Endodermal cell (in vitro differentiated cells): ENCODE measurements around the gene PLA2G12A. TPM values are rescaled to one million over a fixed set of nuclear protein-coding genes. Genes with fewer than 3 reads are reported as not detected.

Experiments
- DNase-seq: peaks from one replicate; pipeline ENCODE4 v3.0.0-alpha.2; 2017
- H3K27ac ChIP-seq: 2 replicates; pipeline ENCODE4 v1.5.1; 2013; ENCODE audit warnings: mild to moderate bottlenecking, low read depth, low read length, moderate library complexity
- H3K27me3 ChIP-seq: 2 replicates; pipeline ENCODE4 v1.6.1; 2013; ENCODE audit warnings: mild to moderate bottlenecking, low read length, moderate library complexity; ENCODE audit not compliant: insufficient read depth, control insufficient read depth, poor library complexity, severe bottlenecking
- H3K36me3 ChIP-seq: 2 replicates; pipeline ENCODE4 v1.7.0; 2013; ENCODE audit warnings: mild to moderate bottlenecking, low read length, moderate library complexity; ENCODE audit not compliant: control insufficient read depth, insufficient read depth
- H3K4me1 ChIP-seq: one replicate; pipeline ENCODE4 v1.7.0; 2013; ENCODE audit warnings: low read length; ENCODE audit not compliant: control insufficient read depth, insufficient read depth
- H3K4me3 ChIP-seq: 2 replicates; pipeline ENCODE4 v1.5.1; 2013; ENCODE audit warnings: mild to moderate bottlenecking, low read length, moderate library complexity
- H3K9ac ChIP-seq: 2 replicates; pipeline ENCODE4 v1.6.1; 2013; ENCODE audit warnings: mild to moderate bottlenecking, low read length, moderate library complexity; ENCODE audit not compliant: poor library complexity, severe bottlenecking; ENCODE audit errors: extremely low read depth
- H3K9me3 ChIP-seq: 2 replicates; pipeline ENCODE4 v1.6.1; 2013; ENCODE audit warnings: mild to moderate bottlenecking, low read length, moderate library complexity; ENCODE audit not compliant: control insufficient read depth
- H3K27ac Mint-ChIP-seq: 2 replicates; pipeline ENCODE4 v1.8.0; 2020; ENCODE audit warnings: mixed read lengths
- H3K27me3 Mint-ChIP-seq: 2 replicates; pipeline ENCODE4 v1.8.0; 2021; ENCODE audit warnings: mild to moderate bottlenecking, mixed read lengths; ENCODE audit not compliant: insufficient read depth
- H3K36me3 Mint-ChIP-seq: 2 replicates; pipeline ENCODE4 v1.8.0; 2020; ENCODE audit warnings: low read depth, mixed read lengths
- H3K4me1 Mint-ChIP-seq: 2 replicates; pipeline ENCODE4 v1.8.0; 2020; ENCODE audit warnings: mixed read lengths
- H3K4me3 Mint-ChIP-seq: 2 replicates; pipeline ENCODE4 v1.8.0; 2020; ENCODE audit warnings: mild to moderate bottlenecking, moderate library complexity, mixed read lengths
- H3K9me3 Mint-ChIP-seq: 2 replicates; pipeline ENCODE4 v1.8.0; 2020; ENCODE audit warnings: mild to moderate bottlenecking, mixed read lengths
- WGBS, 2 experiments: methylation state at CpG; one replicate each; pipeline versions ENCODE4 v1.1.5 to v1.1.7; 2013; ENCODE audit warnings: missing lambda C conversion rate in 2 of 2, mixed read lengths in 1 of 2; ENCODE audit not compliant: insufficient coverage in 1 of 2, insufficient read length in 1 of 2; 5-methylcytosine and 5-hydroxymethylcytosine counted together
- total RNA-seq, 2 donors: library from RNA; stranded (reverse); fragmentation: NEBNext Ultra II Directional in 1 of 2; extraction: Animal tissue kit (Norgen Biotek cat#: 25700) in 1 of 2; gene quantifications; 2 replicates in 1 of 2; 3 replicates in 1 of 2; pipeline ENCODE4 v1.2.1, GENCODE V29; 2021
- TF ChIP-seq, protein P1 (sequence below): fragments of 200-600 bp; sonication (generic); conservative IDR thresholded peaks from 2 replicates; pipeline ENCODE4 v1.5.0; 2021; ENCODE audit warnings: antibody characterized with exemption, mild to moderate bottlenecking

The PLA2G12A gene
- total RNA-seq, 2 donors from 2014 or later = 38.5 to 60.9 TPM

DNA sequence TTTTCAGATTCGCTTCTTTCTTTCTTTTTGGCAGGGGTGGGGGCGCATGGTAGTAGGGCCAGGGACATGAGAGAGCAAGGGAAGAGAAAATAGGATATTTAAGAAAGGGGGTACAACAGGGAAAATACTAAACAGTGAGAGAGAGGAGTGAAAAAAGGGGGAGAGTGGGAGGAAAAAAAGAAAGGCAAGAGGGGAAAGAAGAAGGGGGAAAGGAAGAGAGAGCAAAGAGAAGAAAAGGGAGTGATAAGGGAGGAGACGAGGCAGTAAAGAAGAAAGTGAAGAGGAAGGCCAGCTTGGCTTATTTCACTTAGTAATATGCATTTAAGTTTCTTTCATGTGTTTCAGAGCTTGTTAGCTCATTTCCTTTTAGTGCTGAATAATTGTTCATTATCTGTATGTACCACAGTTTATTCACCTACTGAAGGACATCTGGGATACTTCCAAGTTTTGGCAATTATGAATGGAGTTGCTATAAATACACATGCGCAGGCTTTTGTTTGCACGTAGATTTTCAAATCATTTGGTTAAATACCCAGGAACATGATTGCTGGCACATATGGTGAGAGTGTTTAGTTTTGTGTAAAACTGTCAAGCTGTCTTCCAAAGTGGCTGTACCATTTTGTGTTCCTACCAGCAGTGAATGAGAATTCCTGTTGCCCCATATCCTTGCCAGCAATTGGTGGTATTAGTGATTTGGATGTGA lies 63.9 kb downstream of the PLA2G12A start:
- H3K4me1 Mint-ChIP-seq = no peaks in the 10 kb centered on the region
- H3K36me3 ChIP-seq = no peaks in the 10 kb centered on the region
- H3K36me3 Mint-ChIP-seq = no peaks in the 10 kb centered on the region
- H3K9me3 Mint-ChIP-seq = no peaks in the 10 kb centered on the region
- H3K9ac ChIP-seq = no peak overlapping the region
- 86 to 89% methylated on average over 2 to 5 of the region's 5 CpGs for WGBS, 2 experiments
- no peak for DNase-seq
- peaks cover 2% of the 10 kb centered on the region for H3K9me3 ChIP-seq
- H3K27ac Mint-ChIP-seq = no peak overlapping the region
- no peak overlapping the region for H3K4me3 ChIP-seq
- H3K27me3 ChIP-seq = no peaks in the 10 kb centered on the region
- H3K27me3 Mint-ChIP-seq = no peaks in the 10 kb centered on the region
- TF ChIP-seq, protein P1, sequence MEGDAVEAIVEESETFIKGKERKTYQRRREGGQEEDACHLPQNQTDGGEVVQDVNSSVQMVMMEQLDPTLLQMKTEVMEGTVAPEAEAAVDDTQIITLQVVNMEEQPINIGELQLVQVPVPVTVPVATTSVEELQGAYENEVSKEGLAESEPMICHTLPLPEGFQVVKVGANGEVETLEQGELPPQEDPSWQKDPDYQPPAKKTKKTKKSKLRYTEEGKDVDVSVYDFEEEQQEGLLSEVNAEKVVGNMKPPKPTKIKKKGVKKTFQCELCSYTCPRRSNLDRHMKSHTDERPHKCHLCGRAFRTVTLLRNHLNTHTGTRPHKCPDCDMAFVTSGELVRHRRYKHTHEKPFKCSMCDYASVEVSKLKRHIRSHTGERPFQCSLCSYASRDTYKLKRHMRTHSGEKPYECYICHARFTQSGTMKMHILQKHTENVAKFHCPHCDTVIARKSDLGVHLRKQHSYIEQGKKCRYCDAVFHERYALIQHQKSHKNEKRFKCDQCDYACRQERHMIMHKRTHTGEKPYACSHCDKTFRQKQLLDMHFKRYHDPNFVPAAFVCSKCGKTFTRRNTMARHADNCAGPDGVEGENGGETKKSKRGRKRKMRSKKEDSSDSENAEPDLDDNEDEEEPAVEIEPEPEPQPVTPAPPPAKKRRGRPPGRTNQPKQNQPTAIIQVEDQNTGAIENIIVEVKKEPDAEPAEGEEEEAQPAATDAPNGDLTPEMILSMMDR = no peak
- no peaks in the 10 kb centered on the region for H3K4me1 ChIP-seq
- H3K27ac ChIP-seq = no peak overlapping the region
- no peak overlapping the region for H3K4me3 Mint-ChIP-seq

DNA sequence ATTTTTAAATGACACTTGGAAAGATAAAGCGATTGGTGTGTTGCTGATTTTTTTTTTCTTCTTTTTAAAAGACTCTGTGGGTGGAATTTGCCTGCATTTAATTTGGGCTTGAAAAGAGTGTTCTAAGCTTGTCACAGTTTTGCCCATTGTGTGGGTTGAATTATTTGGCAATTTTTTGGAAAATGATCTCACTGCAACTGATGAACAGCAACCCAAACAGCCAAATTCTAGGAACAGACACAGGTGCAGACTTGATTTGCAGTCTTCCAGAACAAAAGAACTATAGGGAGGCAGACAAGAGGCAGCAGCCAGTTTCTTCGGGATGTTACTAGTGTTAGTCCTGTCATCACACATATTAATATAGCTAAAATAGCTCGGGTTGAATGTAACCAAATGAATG lies 67.1 kb downstream of the PLA2G12A start:
- Mint-ChIP-seq H3K4me1 (no peaks in the 10 kb centered on the region), H3K36me3 (no peaks in the 10 kb centered on the region), H3K27ac (no peak overlapping the region), H3K4me3 (no peak overlapping the region), H3K9me3 (no peaks in the 10 kb centered on the region), H3K27me3 (no peaks in the 10 kb centered on the region)
- WGBS, 2 experiments = 56 to 73% methylated on average over 1 to 3 of the region's 3 CpGs
- Histone ChIP-seq H3K27ac (no peak overlapping the region), H3K36me3 (no peaks in the 10 kb centered on the region), H3K9me3 (no peaks in the 10 kb centered on the region), H3K9ac (no peak overlapping the region), H3K27me3 (no peaks in the 10 kb centered on the region), H3K4me3 (no peak overlapping the region), H3K4me1 (no peaks in the 10 kb centered on the region)
- no peak for DNase-seq
- TF ChIP-seq, protein P1 = no peak

DNA sequence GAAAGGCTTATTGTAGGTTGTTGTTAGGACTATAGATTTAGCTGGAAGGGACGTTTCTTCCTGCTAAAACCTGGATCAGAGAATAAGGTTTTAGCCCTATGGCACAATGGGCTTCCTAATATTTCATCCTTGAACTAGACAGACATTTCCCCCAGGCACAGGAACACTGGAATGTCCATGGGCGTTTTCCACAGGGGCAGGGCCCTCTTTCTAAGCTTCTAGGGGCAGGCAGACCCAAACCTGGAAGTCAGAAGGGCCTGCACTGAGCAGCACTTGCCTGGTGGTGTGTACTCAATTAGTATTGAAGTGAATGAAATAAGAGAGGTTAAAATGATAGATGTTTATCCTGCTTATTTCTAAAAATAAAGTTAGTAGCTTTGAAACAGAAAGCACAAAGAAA lies 67.8 kb downstream of the PLA2G12A start:
- H3K27me3 ChIP-seq = no peaks in the 10 kb centered on the region
- Mint-ChIP-seq H3K27me3 (no peaks in the 10 kb centered on the region), H3K4me3 (no peak overlapping the region), H3K4me1 (no peaks in the 10 kb centered on the region), H3K9me3 (no peaks in the 10 kb centered on the region), H3K36me3 (no peaks in the 10 kb centered on the region), H3K27ac (no peak overlapping the region)
- no peak overlapping the region for H3K4me3 ChIP-seq
- H3K36me3 ChIP-seq = no peaks in the 10 kb centered on the region
- DNase-seq = no peak
- H3K9me3 ChIP-seq = no peaks in the 10 kb centered on the region
- H3K27ac ChIP-seq = no peak overlapping the region
- no peaks in the 10 kb centered on the region for H3K4me1 ChIP-seq
- no peak overlapping the region for H3K9ac ChIP-seq
- WGBS, 2 experiments = 83 to 90% methylated on average over 2 of the region's 2 CpGs
- TF ChIP-seq, protein P1 = no peak

Other genes starting within 250 kb of the PLA2G12A start
- gene MCUB, start 169.8 kb downstream of the PLA2G12A start, total RNA-seq = 1 to 10 TPM in 1 of 2 donors, under 1 TPM in 1; 1.00 to 5.2 TPM
- gene CASP6, start 26.6 kb downstream of the PLA2G12A start, total RNA-seq = 10 to 100 TPM; 20.9 to 21.8 TPM
- not detected for gene CFI, start 71.9 kb upstream of the PLA2G12A start, total RNA-seq
- gene GAR1, start 85.7 kb upstream of the PLA2G12A start, total RNA-seq = 10 to 100 TPM; 33.3 to 35.3 TPM
- under 1 TPM in 1 of 2 donors, not detected in 1; 0.18 TPM for gene RRH, start 97.9 kb upstream of the PLA2G12A start, total RNA-seq
- 1 to 10 TPM; 1.5 to 3.1 TPM for gene LRIT3, start 118.0 kb upstream of the PLA2G12A start, total RNA-seq
- gene EGF, start 182.8 kb upstream of the PLA2G12A start, total RNA-seq = 10 to 100 TPM; 14.6 to 33.7 TPM